ENCODE data around the gene UBIAD1. TPM values are rescaled to one million over a fixed set of nuclear protein-coding genes. Genes with fewer than 3 reads are reported as not detected.
A peak's percentile ranks its signal among the peaks of the same experiment; 100 is the strongest.

The UBIAD1 gene
- total and polyA plus RNA-seq, 2 donors (not counting 3 experiments of a cell fraction or from before 2014, with no cell fraction given) = 12.7 to 17.8 TPM

- POLR2A ChIA-PET = no interaction called here
- H3K9ac ChIP-seq (replicated peaks; ENCODE audit: extremely low read depth, insufficient read depth, low read length) = no peak overlapping the region
- H3K4me3 ChIP-seq (replicated peaks in 1 of 3; ENCODE audit: insufficient read depth in 1 of 3, low read depth in 1 of 3, low read length in 3 of 3) = no peak overlapping the region
- no peak overlapping the region for H2AFZ ChIP-seq (ENCODE audit: low read depth, low read length)
- peaks cover 19 to 33% of the 10 kb centered on the region in 2 experiments for H3K36me3 ChIP-seq (ENCODE audit: control insufficient read depth in 2 of 2, extremely low read depth in 1 of 2, insufficient read depth in 2 of 2, low read length in 2 of 2)
- no peaks in the 10 kb centered on the region for H3K9me3 ChIP-seq (replicated peaks; ENCODE audit: control insufficient read depth, insufficient read depth, low read length)
- no peak for DNase-seq (ENCODE audit: low read depth, low spot score)
- no peaks in the 10 kb centered on the region for H3K9me1 ChIP-seq (replicated peaks; ENCODE audit: control insufficient read depth, extremely low read depth, insufficient read depth, low read length)
- no TSS peak for BruUV-seq (replicated peaks)
- dilution Hi-C loops (cut with MboI; ENCODE audit: extremely low pct_ligation_motif_present, low sequenced_read_pairs) (no loop called here), intact Hi-C loops (cut with micrococcal nuclease) (loop anchor here (1.0 kb wide), 2 partner anchors 200 to 405 kb away; no protein-coding TSS in a partner anchor)
- H3K27ac ChIP-seq (ENCODE audit: insufficient read depth, low read depth, low read length) = peak overlapping the region; percentile 66
- peak overlapping the region; percentile 5 for H3K4me2 ChIP-seq (ENCODE audit: insufficient read depth, low read length)
- CTCF ChIA-PET = interaction anchor here (0.7 to 3.0 kb wide), 5 partner anchors 13 to 408 kb away, joined by 3 to 10 read pairs (median 5); no protein-coding TSS in a partner anchor
- no peak for FAIRE-seq
- no peaks in the 10 kb centered on the region for H4K20me1 ChIP-seq (replicated peaks; ENCODE audit: control insufficient read depth, extremely low read depth, insufficient read depth, low read length)
- H3K27me3 ChIP-seq (ENCODE audit: control insufficient read depth in 2 of 2, insufficient read depth in 2 of 2, low read length in 2 of 2) = no peaks in the 10 kb centered on the region
- H3K4me1 ChIP-seq (ENCODE audit: control insufficient read depth, extremely low read depth, insufficient read depth, low read length) = peaks cover 14% of the 10 kb centered on the region
- TF ChIP-seq MYC (IDR thresholded peaks at IDR 0.05; ENCODE audit: low read depth, low read length) (no peak), FOS (IDR thresholded peaks at IDR 0.05; ENCODE audit: borderline replicate concordance, insufficient read depth, low read length) (no peak), POLR2AphosphoS5 (IDR thresholded peaks at IDR 0.05; ENCODE audit: insufficient read depth, low read depth, low read length) (no peak), EZH2 (IDR thresholded peaks at IDR 0.05; ENCODE audit: borderline replicate concordance, low read depth, low read length, severe bottlenecking) (no peak), POLR2A (IDR thresholded peaks at IDR 0.05; ENCODE audit: low read depth, low read length) (no peak), GATA2 (IDR thresholded peaks at IDR 0.05; ENCODE audit: insufficient read depth, insufficient read length, low read depth, low read length) (no peak), CTCF (IDR thresholded peaks at IDR 0.05; ENCODE audit: extremely low read depth in 1 of 2, insufficient read depth in 1 of 2, low read depth in 1 of 2, low read length in 2 of 2) (no peak), JUN (IDR thresholded peaks at IDR 0.05; ENCODE audit: borderline replicate concordance, insufficient read depth, insufficient read length, low read depth) (no peak)
- TF ChIP-seq, protein P1, sequence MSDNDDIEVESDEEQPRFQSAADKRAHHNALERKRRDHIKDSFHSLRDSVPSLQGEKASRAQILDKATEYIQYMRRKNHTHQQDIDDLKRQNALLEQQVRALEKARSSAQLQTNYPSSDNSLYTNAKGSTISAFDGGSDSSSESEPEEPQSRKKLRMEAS (IDR thresholded peaks at IDR 0.05; ENCODE audit: insufficient read depth, insufficient read length) = no peak
- no peaks in the 10 kb centered on the region for H3K79me2 ChIP-seq (ENCODE audit: control insufficient read depth, insufficient read depth, low read length)
These were observed 35.6 kb upstream of the UBIAD1 start for GRCh38 chr1:11237356-11237755.
